HepG2 (cell line): ENCODE data around the gene OPN3. TPM values are rescaled to one million over a fixed set of nuclear protein-coding genes. Genes with fewer than 3 reads are reported as not detected.

ENCODE experiments used
- ATAC-seq: fragments of 200-7000 bp; cut with Tn5 transposase; 3 replicates; pipeline ENCODE4 v1.9.1; 2020; ENCODE audit warnings: mild to moderate bottlenecking, moderate library complexity
- BruUV-seq: library from RNA; stranded (reverse); fragments of 400-500 nt; replicated peaks from 2 replicates; lab custom pipeline; 2021; lab: Mats Ljungman, UMichigan
- CTCF ChIA-PET: fragments of 300-600 bp; formaldehyde crosslinking; extraction: SDS; loops from one replicate; lab custom pipeline; 2021; ENCODE audit warnings: low total read pairs, inconsistent platforms, low intra/inter-chr PET ratio; lab: Yijun Ruan, JAX
- POLR2A ChIA-PET: fragments of 350-600 bp; sonication (Branson Sonifier 250); formaldehyde crosslinking; loops from one replicate; lab custom pipeline; 2020; ENCODE audit warnings: antibody characterized with exemption, inconsistent platforms; lab: Yijun Ruan, JAX
- DNase-seq: peaks from one replicate; pipeline ENCODE4 v3.0.0-alpha.2; 2015; ENCODE audit warnings: low spot score
- FAIRE-seq: peaks from 3 replicates; lab custom pipeline; 2011; peaks lifted over from hg19 to GRCh38; lab: Jason Lieb, UNC
- H2AFZ ChIP-seq: one replicate; pipeline ENCODE4 v1.6.1; 2011; ENCODE audit warnings: low read length, inconsistent platforms
- H3K27ac ChIP-seq: fragments of 300-600 bp; 3 replicates; pipeline ENCODE4 v1.8.0; 2011; ENCODE audit warnings: mixed run types, mild to moderate bottlenecking, mixed read lengths, low read length, inconsistent platforms; ENCODE audit not compliant: insufficient read depth; ENCODE audit errors: extremely low read length
- H3K27me3 ChIP-seq, 2 experiments: fragments of 200-600 bp in 1 of 2; 2 replicates in 1 of 2; 3 replicates in 1 of 2; pipeline versions ENCODE4 v1.6.0 to v1.8.0; 2011; ENCODE audit warnings: low read length in 2 of 2, mild to moderate bottlenecking in 2 of 2, moderate library complexity in 2 of 2, inconsistent platforms in 1 of 2; ENCODE audit not compliant: insufficient read depth in 2 of 2, control insufficient read depth in 1 of 2
- H3K36me3 ChIP-seq, 2 experiments: fragments of 200-600 bp in 1 of 2; replicated peaks in 1 of 2; 2 replicates in 1 of 2; 3 replicates in 1 of 2; pipeline versions ENCODE4 v1.5.1 to v1.8.0; 2011; ENCODE audit warnings: low read length in 2 of 2, inconsistent platforms in 1 of 2; ENCODE audit not compliant: insufficient read depth in 2 of 2, control insufficient read depth in 1 of 2
- H3K4me1 ChIP-seq: 2 replicates; pipeline ENCODE4 v1.5.1; 2012; ENCODE audit warnings: low read length, inconsistent platforms; ENCODE audit not compliant: insufficient read depth
- H3K4me2 ChIP-seq: 2 replicates; pipeline ENCODE4 v1.6.0; 2011; ENCODE audit warnings: low read depth, low read length, inconsistent platforms
- H3K4me3 ChIP-seq, 3 experiments: fragments of 200-600 bp in 1 of 3; sonication (generic), shearing (Covaris generic) in 1 of 3; replicated peaks in 1 of 3; 2 replicates each; pipeline ENCODE4 v1.5.1; 2011 to 2016; ENCODE audit warnings: low read length in 3 of 3, inconsistent platforms in 2 of 3, low read depth in 2 of 3, mild to moderate bottlenecking in 2 of 3, control low read depth in 1 of 3, mixed read lengths in 1 of 3; ENCODE audit not compliant: insufficient read depth in 1 of 3
- H3K79me2 ChIP-seq: one replicate; pipeline ENCODE4 v1.6.1; 2011; ENCODE audit warnings: low read length, inconsistent platforms; ENCODE audit not compliant: insufficient read depth
- H3K9ac ChIP-seq: 2 replicates; pipeline ENCODE4 v1.6.0; 2011; ENCODE audit warnings: mild to moderate bottlenecking, low read depth, low read length, inconsistent platforms; ENCODE audit not compliant: insufficient read depth
- H3K9me3 ChIP-seq: 2 replicates; pipeline ENCODE4 v1.5.1; 2012; ENCODE audit warnings: mild to moderate bottlenecking, low read length
- H4K20me1 ChIP-seq: 2 replicates; pipeline ENCODE4 v1.6.0; 2011; ENCODE audit warnings: inconsistent platforms, mild to moderate bottlenecking, low read length, moderate library complexity; ENCODE audit not compliant: insufficient read depth
- ARID5B ChIP-seq: IDR thresholded peaks from 2 replicates; pipeline ENCODE4 v1.4.0; 2020; ENCODE audit warnings: mild to moderate bottlenecking, missing genetic modification reagents
- CBX1 ChIP-seq: IDR thresholded peaks from one replicate; pipeline ENCODE4 v1.6.1; 2016; ENCODE audit warnings: antibody characterized with exemption, low read depth
- FOXP1 ChIP-seq, 2 experiments: fragments of 450-650 bp in 1 of 2; IDR thresholded peaks; 2 replicates each; pipeline ENCODE4 v1.6.1; 2017 to 2018; ENCODE audit warnings: antibody characterized with exemption in 1 of 2
- HDAC2 ChIP-seq: sonication (generic); formaldehyde crosslinking; IDR thresholded peaks from 2 replicates; pipeline ENCODE4 v1.4.0; 2020; ENCODE audit warnings: missing genetic modification reagents
- HMG20A ChIP-seq: IDR thresholded peaks from 2 replicates; pipeline ENCODE4 v1.6.1; 2016; ENCODE audit warnings: borderline replicate concordance
- HOXA9 ChIP-seq: sonication (generic); formaldehyde crosslinking; IDR thresholded peaks from 2 replicates; pipeline ENCODE4 v1.8.1; 2022; ENCODE audit warnings: missing genetic modification reagents, mild to moderate bottlenecking, moderate library complexity, borderline replicate concordance
- JARID2 ChIP-seq: sonication (generic); formaldehyde crosslinking; IDR thresholded peaks from 2 replicates; pipeline ENCODE4 v1.8.1; 2023; ENCODE audit warnings: missing genetic modification reagents, inconsistent platforms; ENCODE audit not compliant: insufficient replicate concordance
- MED13 ChIP-seq: sonication (generic); formaldehyde crosslinking; IDR thresholded peaks from 2 replicates; pipeline ENCODE4 v1.5.0; 2020; ENCODE audit warnings: missing genetic modification reagents
- NR2F1 ChIP-seq, 2 experiments: fragments of 450-650 bp in 1 of 2; formaldehyde crosslinking in 1 of 2; IDR thresholded peaks; 2 replicates each; pipeline versions ENCODE4 v1.5.0 to v1.6.1; 2016 to 2020; ENCODE audit warnings: mild to moderate bottlenecking in 1 of 2, missing compliant biosample characterization in 1 of 2, missing genetic modification reagents in 1 of 2, moderate library complexity in 1 of 2
- RFX1 ChIP-seq: fragments of 450-650 bp; IDR thresholded peaks from 2 replicates; pipeline ENCODE4 v1.6.1; 2017
- SIN3A ChIP-seq: IDR thresholded peaks from 2 replicates; pipeline ENCODE4 v1.6.1; 2011; ENCODE audit warnings: low read depth, mild to moderate bottlenecking, control low read depth, low read length, borderline replicate concordance
- TAF15 ChIP-seq: fragments of 200-400 bp; formaldehyde crosslinking; IDR thresholded peaks from one replicate; pipeline ENCODE4 v1.6.1; 2018; ENCODE audit warnings: mild to moderate bottlenecking, low read depth, low read length; ENCODE audit not compliant: poor library complexity, severe bottlenecking
- TCF7 ChIP-seq: sonication (generic); IDR thresholded peaks from 2 replicates; pipeline ENCODE4 v1.6.1; 2016; ENCODE audit warnings: antibody characterized with exemption, low read depth
- ZNF790 ChIP-seq: sonication (generic); formaldehyde crosslinking; IDR thresholded peaks from 2 replicates; pipeline ENCODE4 v1.8.0; 2022; ENCODE audit warnings: missing genetic modification reagents, mild to moderate bottlenecking, borderline replicate concordance
- WGBS: methylation state at CpG from one replicate; pipeline ENCODE4 v1.1.6; 2017; ENCODE audit warnings: low lambda C conversion rate; 5-methylcytosine and 5-hydroxymethylcytosine counted together
- in situ Hi-C: cut with HindIII; loops from 2 replicates; pipeline ENCODE4 v1.10.0; 2017; ENCODE audit warnings: low pct_unique_long_range_greater_than_20kb; ENCODE audit not compliant: extremely low pct_ligation_motif_present
- intact Hi-C: fragments of 100-400 bp; cut with micrococcal nuclease; formaldehyde crosslinking; loops from one replicate; pipeline ENCODE4 v1.10.0; 2022; ENCODE audit not compliant: unreplicated experiment
- polyA plus RNA-seq, 8 experiments: library from polyadenylated mRNA; depleted of rRNA in 3 of 8; stranded (reverse) in 7 of 8; unstranded in 1 of 8; fragments of >200 nt; fragmentation: Illumina TruSeq in 4 of 8; extraction: Trizol in 4 of 8; gene quantifications; 2 replicates each; pipeline versions ENCODE4 v1.2.1 to v1.2.3, GENCODE V29; 2011 to 2016; ENCODE audit warnings: low read depth in 4 of 8, missing spikeins in 1 of 8, mixed read lengths in 1 of 8; ENCODE audit not compliant: insufficient read depth in 1 of 8
- total RNA-seq, 5 experiments: library from RNA; depleted of rRNA; stranded (reverse); fragments of >200 nt; fragmentation: Illumina TruSeq; extraction: Trizol; gene quantifications; 2 replicates each; pipeline ENCODE4 v1.2.3, GENCODE V29; 2016; ENCODE audit warnings: low read depth in 1 of 5
- TF ChIP-seq, protein P1 (sequence below): sonication (generic); formaldehyde crosslinking; IDR thresholded peaks from 2 replicates; pipeline ENCODE4 v1.5.0; 2020; ENCODE audit warnings: missing genetic modification reagents, mild to moderate bottlenecking, borderline replicate concordance
- TF ChIP-seq, protein P2 (sequence below): sonication (generic); formaldehyde crosslinking; IDR thresholded peaks from 2 replicates; pipeline ENCODE4 v1.4.0; 2020; ENCODE audit warnings: mild to moderate bottlenecking, missing genetic modification reagents
- TF ChIP-seq, protein P3 (sequence below): sonication (generic); formaldehyde crosslinking; IDR thresholded peaks from 2 replicates; pipeline ENCODE4 v1.4.0; 2020; ENCODE audit warnings: missing genetic modification reagents

Gene OPN3
- total and polyA plus RNA-seq, 2 of the 13 experiments (the other 11 are each of a cell fraction or from before 2014, with no cell fraction given), result 17.4 to 23.0 TPM

- Histone ChIP-seq H3K79me2 (no peaks in the 10 kb centered on the region), H3K4me2 (no peak overlapping the region), H2AFZ (no peak overlapping the region), H3K27me3 (no peaks in the 10 kb centered on the region), H3K27ac (no peak overlapping the region), H3K4me3 (no peak overlapping the region), H3K9ac (no peak overlapping the region), H3K36me3 (no peaks in the 10 kb centered on the region), H3K4me1 (peaks cover 19% of the 10 kb centered on the region), H4K20me1 (no peaks in the 10 kb centered on the region; the same call in 1 of the 2 replicates), H3K9me3 (no peaks in the 10 kb centered on the region)
- POLR2A ChIA-PET, result interaction anchor here (1.4 kb wide), 1 partner anchor 32 kb away, joined by 5 read pairs; no protein-coding TSS in a partner anchor
- intact Hi-C loops (loop anchor here (5.0 kb wide), 1 partner anchor 78 kb away; the partner anchor contains the start of gene KMO), in situ Hi-C loops (loop anchor here (5.0 kb wide), 1 partner anchor 227 kb away; no protein-coding TSS in a partner anchor)
- FAIRE-seq (no peak), DNase-seq (peak; percentile 23), ATAC-seq (peak; percentile 39; the same call in 2 of the 3 replicates)
- BruUV-seq, result no TSS peak
- 55% methylated on average over 8 of the region's 8 CpGs for WGBS
- CTCF ChIA-PET, result interaction anchor here (0.7 to 3.9 kb wide), 3 partner anchors 17 to 225 kb away, joined by 3 to 38 read pairs (median 17); partner anchors contain the start of genes CHML and OPN3
- TF ChIP-seq HDAC2 (CRISPR knock-in tag) (no peak), FOXP1 (IDR thresholded peaks at IDR 0.05) (no peak), FOXP1 (CRISPR knock-in tag; IDR thresholded peaks at IDR 0.05) (0 out of 2 replicates have a peak, but pooled peaks have one; percentile 8), ZNF790 (CRISPR knock-in tag) (no peak), TCF7 (no peak), NR2F1 (CRISPR knock-in tag; IDR thresholded peaks at IDR 0.05) (no peak), RFX1 (no peak), MED13 (no peak), HMG20A (0 out of 2 replicates have a peak, but pooled peaks have one; percentile 25), ARID5B (CRISPR knock-in tag) (0 out of 2 replicates have a peak, but pooled peaks have one; percentile 18), JARID2 (no peak), TAF15 (no peak), SIN3A (no peak), HOXA9 (CRISPR knock-in tag) (no peak), CBX1 (no peak)
- TF ChIP-seq, protein P1, sequence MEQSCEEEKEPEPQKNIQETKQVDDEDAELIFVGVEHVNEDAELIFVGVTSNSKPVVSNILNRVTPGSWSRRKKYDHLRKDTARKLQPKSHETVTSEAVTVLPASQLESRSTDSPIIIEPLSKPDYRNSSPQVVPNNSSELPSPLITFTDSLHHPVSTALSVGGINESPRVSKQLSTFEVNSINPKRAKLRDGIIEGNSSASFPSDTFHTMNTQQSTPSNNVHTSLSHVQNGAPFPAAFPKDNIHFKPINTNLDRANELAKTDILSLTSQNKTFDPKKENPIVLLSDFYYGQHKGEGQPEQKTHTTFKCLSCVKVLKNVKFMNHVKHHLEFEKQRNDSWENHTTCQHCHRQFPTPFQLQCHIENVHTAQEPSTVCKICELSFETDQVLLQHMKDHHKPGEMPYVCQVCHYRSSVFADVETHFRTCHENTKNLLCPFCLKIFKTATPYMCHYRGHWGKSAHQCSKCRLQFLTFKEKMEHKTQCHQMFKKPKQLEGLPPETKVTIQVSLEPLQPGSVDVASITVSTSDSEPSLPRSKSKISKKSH (CRISPR knock-in tag), result no peak
- TF ChIP-seq, protein P2, sequence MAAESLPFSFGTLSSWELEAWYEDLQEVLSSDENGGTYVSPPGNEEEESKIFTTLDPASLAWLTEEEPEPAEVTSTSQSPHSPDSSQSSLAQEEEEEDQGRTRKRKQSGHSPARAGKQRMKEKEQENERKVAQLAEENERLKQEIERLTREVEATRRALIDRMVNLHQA (CRISPR knock-in tag), result no peak
- TF ChIP-seq, protein P3, sequence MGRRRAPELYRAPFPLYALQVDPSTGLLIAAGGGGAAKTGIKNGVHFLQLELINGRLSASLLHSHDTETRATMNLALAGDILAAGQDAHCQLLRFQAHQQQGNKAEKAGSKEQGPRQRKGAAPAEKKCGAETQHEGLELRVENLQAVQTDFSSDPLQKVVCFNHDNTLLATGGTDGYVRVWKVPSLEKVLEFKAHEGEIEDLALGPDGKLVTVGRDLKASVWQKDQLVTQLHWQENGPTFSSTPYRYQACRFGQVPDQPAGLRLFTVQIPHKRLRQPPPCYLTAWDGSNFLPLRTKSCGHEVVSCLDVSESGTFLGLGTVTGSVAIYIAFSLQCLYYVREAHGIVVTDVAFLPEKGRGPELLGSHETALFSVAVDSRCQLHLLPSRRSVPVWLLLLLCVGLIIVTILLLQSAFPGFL (CRISPR knock-in tag), result no peak
Observed at GRCh38 chr1:241610056-241610815, 29.9 kb downstream of the OPN3 start.
